ENCODE measurements around the gene HLA-DRB1.

DNA sequence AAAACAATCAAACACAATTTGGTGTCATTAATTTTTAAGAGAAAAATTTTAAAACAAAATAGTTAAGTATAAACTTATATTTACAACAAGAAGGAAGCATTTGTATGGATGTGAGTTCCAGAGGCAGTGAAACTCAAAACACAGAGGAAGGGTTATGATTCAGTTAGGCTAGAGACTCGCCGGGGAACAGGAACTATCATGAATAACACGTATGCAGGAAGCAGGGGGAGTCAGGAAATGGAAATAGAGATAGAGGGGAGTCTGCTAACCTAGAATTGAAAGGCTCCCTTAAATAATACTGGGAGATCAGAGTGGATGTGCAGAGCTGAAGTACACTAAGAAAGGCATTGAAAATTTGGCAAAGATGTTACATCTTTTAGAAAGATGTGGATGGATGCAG, 14.2 kb upstream of the HLA-DRB1 start:
- TF ChIP-seq ZNF274 (IDR thresholded peaks at IDR 0.05; ENCODE audit: low read depth, low read length) (no peak), YY1 (IDR thresholded peaks at IDR 0.05; ENCODE audit: insufficient read depth, insufficient read length) (no peak)
